ENCODE data around the gene CLDN19. TPM values are rescaled to one million over a fixed set of nuclear protein-coding genes. Genes with fewer than 3 reads are reported as not detected.
"Not testable (repeated sequence)": the region's sequence is repeated elsewhere in the genome, so short reads cannot be mapped to it uniquely, and the experiment has no call there.

The CLDN19 gene
- total RNA-seq, 4 donors from 2014 or later = 0.99 to 1.9 (median 1.1) TPM; not detected in 1

DNA sequence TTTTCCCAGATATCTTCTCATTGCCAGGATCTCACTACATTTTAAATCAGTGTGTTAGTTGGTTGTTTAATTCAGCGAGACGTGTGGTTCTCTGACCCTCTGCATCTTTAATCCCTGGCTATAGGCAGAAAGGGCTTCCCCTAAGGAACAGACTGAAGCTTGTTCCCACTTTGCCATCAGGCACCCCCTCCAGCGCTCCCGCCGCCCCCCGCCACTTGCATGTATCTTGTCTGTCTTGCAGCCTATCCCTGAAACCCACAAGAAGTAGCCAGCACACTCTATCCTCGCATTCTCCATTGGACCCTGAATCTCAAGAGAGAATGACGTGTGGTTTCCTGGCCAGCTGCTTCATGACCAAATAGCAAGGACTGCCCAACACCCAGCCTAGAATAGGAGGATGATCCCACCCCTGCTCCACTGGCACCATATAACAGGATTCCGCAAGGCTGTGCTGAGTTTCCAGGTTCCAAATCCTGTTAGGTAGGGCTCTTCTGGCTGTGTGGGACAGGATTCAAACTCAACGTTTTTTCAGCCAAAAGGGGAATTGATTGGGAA lies 7.8 kb downstream of the CLDN19 start:
- WGBS = 79% methylated on average over 10 of the region's 10 CpGs
- peaks cover 0 to 11% (median 0%) of the 10 kb centered on the region in 4 donors for H3K27me3 ChIP-seq
- no peaks in the 10 kb centered on the region for H3K9me3 ChIP-seq
- H3K27ac ChIP-seq (replicated peaks in 1 of 4) = no peak overlapping the region
- no peaks in the 10 kb centered on the region for H3K4me1 ChIP-seq
- no peak overlapping the region for H3K4me3 ChIP-seq
- H3K36me3 ChIP-seq = no peaks in the 10 kb centered on the region
- intact Hi-C loops (cut with DNase I) = no loop called here
- DNase-seq (ENCODE audit: extremely low spot score) = peak; percentile 82
- no peak for TF ChIP-seq POLR2A (IDR thresholded peaks at IDR 0.05; ENCODE audit: low read depth)
- no peak for TF ChIP-seq POLR2AphosphoS5 (IDR thresholded peaks at IDR 0.05)
- no peak for TF ChIP-seq EP300 (IDR thresholded peaks at IDR 0.05)

- H3K27ac ChIP-seq (replicated peaks in 1 of 4) = no peak overlapping the region
- no peaks in the 10 kb centered on the region for H3K36me3 ChIP-seq
- peaks cover 0 to 11% (median 0%) of the 10 kb centered on the region in 4 donors for H3K27me3 ChIP-seq
- TF ChIP-seq CTCF (IDR thresholded peaks at IDR 0.05) (no peak), EP300 (IDR thresholded peaks at IDR 0.05) (no peak), POLR2A (IDR thresholded peaks at IDR 0.05; ENCODE audit: low read depth) (no peak), POLR2AphosphoS5 (IDR thresholded peaks at IDR 0.05) (no peak)
- no peaks in the 10 kb centered on the region for H3K4me1 ChIP-seq
- no peak overlapping the region for H3K4me3 ChIP-seq
- intact Hi-C loops (cut with DNase I) = no loop called here
- no peak for DNase-seq (ENCODE audit: extremely low spot score)
- H3K9me3 ChIP-seq = no peaks in the 10 kb centered on the region
- WGBS = 93% methylated on average over 3 of the region's 3 CpGs
These were observed 8.5 kb downstream of the CLDN19 start for GRCh38 chr1:42731585-42731984.

DNA sequence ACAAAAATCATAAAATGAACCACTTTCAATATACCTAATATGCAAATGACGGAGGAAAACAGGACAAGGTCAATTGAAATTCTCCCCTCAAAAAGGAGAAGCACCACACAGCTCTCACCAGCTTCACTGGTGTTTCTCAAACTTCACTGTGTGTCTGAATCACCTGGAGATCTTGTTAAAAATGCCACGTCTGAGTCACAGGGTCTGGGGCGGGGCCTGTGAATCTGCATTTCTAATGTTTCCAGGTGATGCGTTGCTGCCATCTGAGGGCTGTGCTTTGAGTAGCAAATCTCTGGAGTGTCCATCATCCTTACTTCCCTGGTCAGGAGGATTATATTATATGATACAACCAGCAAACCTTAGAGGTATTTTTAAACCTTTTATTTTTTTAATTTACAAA lies 9.0 kb downstream of the CLDN19 start:
- Histone ChIP-seq H3K9me3 (no peaks in the 10 kb centered on the region), H3K27me3 (peaks cover 0 to 11% (median 0%) of the 10 kb centered on the region in 4 donors), H3K4me1 (no peaks in the 10 kb centered on the region), H3K27ac (replicated peaks in 1 of 4) (no peak overlapping the region), H3K36me3 (no peaks in the 10 kb centered on the region), H3K4me3 (no peak overlapping the region)
- DNase-seq (ENCODE audit: extremely low spot score) = no peak
- TF ChIP-seq POLR2AphosphoS5 (IDR thresholded peaks at IDR 0.05) (no peak), POLR2A (IDR thresholded peaks at IDR 0.05; ENCODE audit: low read depth) (no peak), EP300 (IDR thresholded peaks at IDR 0.05) (no peak), CTCF (IDR thresholded peaks at IDR 0.05) (no peak)
- intact Hi-C loops (cut with DNase I) = no loop called here
- WGBS = 83% methylated on average over 4 of the region's 4 CpGs

- H3K27ac ChIP-seq (replicated peaks in 1 of 4) = no peak overlapping the region
- WGBS = 88% methylated on average over 3 of the region's 3 CpGs
- peaks cover 0 to 7% (median 0%) of the 10 kb centered on the region in 4 donors for H3K27me3 ChIP-seq
- H3K4me1 ChIP-seq = no peaks in the 10 kb centered on the region
- intact Hi-C loops (cut with DNase I) = no loop called here
- H3K9me3 ChIP-seq = no peaks in the 10 kb centered on the region
- TF ChIP-seq EP300 (IDR thresholded peaks at IDR 0.05) (no peak), POLR2A (IDR thresholded peaks at IDR 0.05; ENCODE audit: low read depth) (no peak), POLR2AphosphoS5 (IDR thresholded peaks at IDR 0.05) (no peak), CTCF (IDR thresholded peaks at IDR 0.05) (no peak)
- no peak for DNase-seq (ENCODE audit: extremely low spot score)
- H3K36me3 ChIP-seq = no peaks in the 10 kb centered on the region
- H3K4me3 ChIP-seq = no peak overlapping the region
These were observed 10.0 kb downstream of the CLDN19 start for GRCh38 chr1:42730002-42730401.

- DNase-seq (ENCODE audit: extremely low spot score); H3K4me1 ChIP-seq; H3K9me3 ChIP-seq; H3K27ac ChIP-seq (replicated peaks in 1 of 4); intact Hi-C loops (cut with DNase I); H3K36me3 ChIP-seq; H3K4me3 ChIP-seq; H3K27me3 ChIP-seq: not testable (repeated sequence)
- 100% methylated on average over 4 of the region's 4 CpGs for WGBS
These were observed 14.2 kb downstream of the CLDN19 start for GRCh38 chr1:42725820-42726219.

DNA sequence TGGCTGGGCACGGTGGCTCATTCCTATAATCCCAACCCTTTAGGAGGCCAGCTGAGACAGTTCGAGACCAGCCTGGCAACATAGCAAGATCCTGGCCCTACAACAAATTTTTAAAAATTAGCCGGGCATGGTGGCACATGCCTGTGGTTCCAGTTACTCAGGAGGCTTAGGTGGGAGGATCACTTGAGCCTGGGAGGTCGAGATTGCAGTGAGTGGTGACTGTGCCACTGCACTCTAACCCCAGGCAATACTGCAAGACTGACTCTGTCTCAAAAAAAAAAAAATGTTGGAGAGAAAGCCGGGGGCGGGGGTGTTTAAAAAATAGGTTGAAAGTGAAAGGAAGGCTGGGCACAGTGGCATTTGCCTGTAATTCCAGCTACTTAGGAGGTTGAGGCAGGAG lies 16.5 kb downstream of the CLDN19 start:
- 86% methylated on average over 6 of the region's 6 CpGs for WGBS

GRCh38 chr1:42722403-42722802 lies 17.6 kb downstream of the CLDN19 start:
- H3K27me3 ChIP-seq; intact Hi-C loops (cut with DNase I); H3K9me3 ChIP-seq; H3K4me3 ChIP-seq; H3K4me1 ChIP-seq; H3K36me3 ChIP-seq; H3K27ac ChIP-seq (replicated peaks in 1 of 4); DNase-seq (ENCODE audit: extremely low spot score): not testable (repeated sequence)
- 94% methylated on average over 2 of the region's 2 CpGs for WGBS

More for the DNA sequence above, 16.5 kb downstream of the CLDN19 start:
- Histone ChIP-seq H3K27ac (replicated peaks in 1 of 4) (no peak overlapping the region), H3K36me3 (no peaks in the 10 kb centered on the region), H3K4me3 (no peak overlapping the region), H3K4me1 (no peaks in the 10 kb centered on the region), H3K27me3 (no peaks in the 10 kb centered on the region), H3K9me3 (no peaks in the 10 kb centered on the region)
- intact Hi-C loops (cut with DNase I) = no loop called here
- TF ChIP-seq POLR2A (IDR thresholded peaks at IDR 0.05; ENCODE audit: low read depth) = no peak
- no peak for DNase-seq (ENCODE audit: extremely low spot score)

All from esophagus muscularis mucosa (tissue), 4 donors.